ENCODE data around the gene GSTA5. TPM values are rescaled to one million over a fixed set of nuclear protein-coding genes. Genes with fewer than 3 reads are reported as not detected.
A peak's percentile ranks its signal among the peaks of the same experiment; 100 is the strongest.
"Not testable (repeated sequence)": the region's sequence is repeated elsewhere in the genome, so short reads cannot be mapped to it uniquely, and the experiment has no call there.

Gene GSTA5
- total and polyA plus RNA-seq, 5 experiments from 2014 or later, result not detected

DNA sequence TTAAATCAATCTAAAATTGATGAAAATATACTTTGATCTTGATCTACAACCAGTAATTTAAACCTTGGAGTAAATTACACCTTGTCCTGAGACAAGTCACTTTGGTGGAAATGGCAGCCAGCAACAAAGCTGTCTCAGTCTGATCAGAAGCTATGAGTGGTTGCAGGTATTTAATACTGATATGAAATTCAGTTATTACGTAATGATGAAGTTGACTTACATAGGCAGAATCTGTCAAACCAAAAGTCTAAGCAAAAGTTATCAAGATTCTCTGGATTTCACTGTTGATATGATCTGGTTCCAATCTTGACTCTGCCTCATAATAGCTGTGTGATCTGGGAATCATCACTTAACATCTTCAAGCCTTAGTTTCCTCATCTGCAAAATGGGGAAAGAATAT, 27.6 kb upstream of the GSTA5 start:
- DNase-seq, result no peak
- H3K9me3 Mint-ChIP-seq, result peaks cover 0 to 9% (median 0%) of the 10 kb centered on the region in 9 donors
- POLR2A ChIA-PET, result no interaction called here
- H3K36me3 Mint-ChIP-seq, result no peaks in the 10 kb centered on the region
- H3K27ac Mint-ChIP-seq, result no peak overlapping the region
- no peak overlapping the region for H3K4me3 Mint-ChIP-seq
- ATAC-seq, result no peak
- peaks cover 2 to 11% (median 7%) of the 10 kb centered on the region in 5 donors for H3K27me3 Mint-ChIP-seq
- no peaks in the 10 kb centered on the region for H3K4me1 Mint-ChIP-seq

GRCh38 chr6:52861151-52861550, 20.5 kb upstream of the GSTA5 start:
- H3K9me3 Mint-ChIP-seq, ATAC-seq, H3K4me3 Mint-ChIP-seq, H3K36me3 Mint-ChIP-seq, POLR2A ChIA-PET, DNase-seq, H3K27ac Mint-ChIP-seq, H3K4me1 Mint-ChIP-seq: not testable (repeated sequence)
- H3K27me3 Mint-ChIP-seq, result peaks cover 18 to 46% (median 29%) of the 10 kb centered on the region in 5 donors

- no peak for ATAC-seq
- H3K27me3 Mint-ChIP-seq, result peaks cover 27 to 60% (median 37%) of the 10 kb centered on the region in 5 donors
- no peak for DNase-seq
- H3K4me1 Mint-ChIP-seq, result no peaks in the 10 kb centered on the region
- no peak overlapping the region for H3K4me3 Mint-ChIP-seq
- POLR2A ChIA-PET, result no interaction called here
- H3K27ac Mint-ChIP-seq, result no peak overlapping the region
- H3K9me3 Mint-ChIP-seq, result peaks cover 0 to 2% (median 0%) of the 10 kb centered on the region in 9 donors
- H3K36me3 Mint-ChIP-seq, result peaks cover 0 to 7% (median 0%) of the 10 kb centered on the region in 3 donors
These were observed 17.8 kb upstream of the GSTA5 start for GRCh38 chr6:52858416-52858815.

DNA sequence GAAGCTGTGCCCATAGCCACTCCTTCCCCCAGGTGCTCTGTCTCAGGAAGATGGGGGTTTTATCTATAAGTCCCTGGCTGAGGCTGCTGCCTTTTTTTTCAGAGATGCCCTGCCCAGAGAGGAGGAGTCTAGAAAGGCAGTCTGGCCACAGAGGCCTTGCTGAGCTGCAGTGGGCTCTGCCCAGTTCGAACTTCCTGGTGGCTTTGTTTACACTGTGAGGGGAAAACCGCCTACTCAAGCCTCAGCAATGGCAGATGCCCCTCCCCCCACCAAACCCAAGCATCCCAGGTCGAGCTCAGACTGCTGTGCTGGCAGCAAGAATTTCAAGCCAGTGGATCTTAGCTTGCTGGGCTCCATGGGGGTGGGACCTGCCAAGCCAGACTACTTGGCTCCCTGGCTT, 15.5 kb upstream of the GSTA5 start:
- H3K36me3 Mint-ChIP-seq, DNase-seq, H3K4me1 Mint-ChIP-seq, POLR2A ChIA-PET, H3K27ac Mint-ChIP-seq, ATAC-seq, H3K4me3 Mint-ChIP-seq, H3K9me3 Mint-ChIP-seq: not testable (repeated sequence)
- H3K27me3 Mint-ChIP-seq, result peaks cover 26 to 73% (median 48%) of the 10 kb centered on the region in 5 donors

GRCh38 chr6:52849137-52849536, 8.5 kb upstream of the GSTA5 start:
- Mint-ChIP-seq H3K9me3 (peaks cover 0 to 10% (median 0%) of the 10 kb centered on the region in 9 donors), H3K4me3 (no peak overlapping the region), H3K4me1 (no peaks in the 10 kb centered on the region), H3K36me3 (peaks cover 0 to 11% (median 5%) of the 10 kb centered on the region in 3 donors), H3K27me3 (peaks cover 8 to 43% (median 28%) of the 10 kb centered on the region in 5 donors), H3K27ac (no peak overlapping the region)
- ATAC-seq (no peak), DNase-seq (no peak)
- POLR2A ChIA-PET, result no interaction called here

- peaks cover 6 to 22% (median 13%) of the 10 kb centered on the region in 5 donors for H3K27me3 Mint-ChIP-seq
- H3K4me3 Mint-ChIP-seq, result no peak overlapping the region
- peaks cover 0 to 11% (median 5%) of the 10 kb centered on the region in 3 donors for H3K36me3 Mint-ChIP-seq
- peaks cover 0 to 10% (median 0%) of the 10 kb centered on the region in 9 donors for H3K9me3 Mint-ChIP-seq
- DNase-seq, result no peak
- H3K4me1 Mint-ChIP-seq, result peaks cover 0 to 1% (median 0%) of the 10 kb centered on the region in 4 donors
- no peak for ATAC-seq
- no peak overlapping the region for H3K27ac Mint-ChIP-seq
- POLR2A ChIA-PET, result no interaction called here
These were observed 5.4 kb upstream of the GSTA5 start for GRCh38 chr6:52846002-52846401.

DNA sequence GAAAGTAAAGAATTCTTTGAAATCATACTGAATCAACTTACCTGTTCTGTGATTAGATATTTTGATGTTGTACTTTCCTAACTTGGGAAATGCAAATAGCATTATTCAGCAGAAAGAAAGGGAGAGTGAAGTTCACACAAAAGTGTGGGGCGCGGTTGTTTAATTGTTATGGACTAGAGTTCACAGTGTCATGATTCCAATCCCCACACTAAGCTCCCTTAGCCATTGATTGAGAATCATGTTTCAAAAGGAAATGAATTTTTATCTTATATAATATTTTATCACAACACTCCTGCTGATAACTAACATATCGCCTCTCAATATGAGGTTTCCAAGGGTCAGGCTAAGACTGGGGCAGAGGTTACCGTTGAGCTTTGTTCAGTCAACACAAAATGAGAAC, 3.0 kb upstream of the GSTA5 start:
- peaks cover 0 to 1% (median 0%) of the 10 kb centered on the region in 4 donors for H3K4me1 Mint-ChIP-seq
- H3K36me3 Mint-ChIP-seq, result peaks cover 0 to 5% (median 2%) of the 10 kb centered on the region in 3 donors
- POLR2A ChIA-PET, result no interaction called here
- no peak overlapping the region for H3K4me3 Mint-ChIP-seq
- no peak overlapping the region for H3K27ac Mint-ChIP-seq
- DNase-seq, result no peak
- no peak for ATAC-seq
- H3K9me3 Mint-ChIP-seq, result peaks cover 0 to 6% (median 0%) of the 10 kb centered on the region in 9 donors
- H3K27me3 Mint-ChIP-seq, result peaks cover 9 to 24% (median 15%) of the 10 kb centered on the region in 5 donors

- peaks cover 27 to 43% (median 28%) of the 10 kb centered on the region in 5 donors for H3K27me3 Mint-ChIP-seq
- no peaks in the 10 kb centered on the region for H3K9me3 Mint-ChIP-seq
- DNase-seq (peak in 9 of 10 donors; percentile 3 to 52 (median 38)), ATAC-seq (peak; percentile 63 to 65)
- POLR2A ChIA-PET, result no interaction called here
- no peaks in the 10 kb centered on the region for H3K36me3 Mint-ChIP-seq
- peaks cover 0 to 1% (median 0%) of the 10 kb centered on the region in 4 donors for H3K4me1 Mint-ChIP-seq
- H3K4me3 Mint-ChIP-seq, result no peak overlapping the region
- no peak overlapping the region for H3K27ac Mint-ChIP-seq
These were observed 1.2 kb downstream of the GSTA5 start for GRCh38 chr6:52839124-52840055.

- Mint-ChIP-seq H3K9me3 (no peaks in the 10 kb centered on the region), H3K4me1 (no peaks in the 10 kb centered on the region), H3K4me3 (no peak overlapping the region), H3K27me3 (peaks cover 24 to 49% (median 34%) of the 10 kb centered on the region in 5 donors), H3K36me3 (no peaks in the 10 kb centered on the region), H3K27ac (no peak overlapping the region)
- POLR2A ChIA-PET, result no interaction called here
- no peak for ATAC-seq
- no peak for DNase-seq
These were observed 6.1 kb downstream of the GSTA5 start for GRCh38 chr6:52834481-52834880.

- ATAC-seq, H3K27ac Mint-ChIP-seq, H3K36me3 Mint-ChIP-seq, H3K4me3 Mint-ChIP-seq, H3K4me1 Mint-ChIP-seq, POLR2A ChIA-PET, H3K9me3 Mint-ChIP-seq, DNase-seq: not testable (repeated sequence)
- H3K27me3 Mint-ChIP-seq, result peaks cover 8 to 32% (median 16%) of the 10 kb centered on the region in 5 donors
These were observed 9.7 kb downstream of the GSTA5 start for GRCh38 chr6:52830869-52831268.

- Mint-ChIP-seq H3K27ac (no peak overlapping the region), H3K27me3 (peaks cover 4 to 18% (median 7%) of the 10 kb centered on the region in 5 donors), H3K9me3 (peaks cover 0 to 2% (median 0%) of the 10 kb centered on the region in 9 donors), H3K4me3 (no peak overlapping the region), H3K4me1 (no peaks in the 10 kb centered on the region), H3K36me3 (peaks cover 0 to 4% (median 0%) of the 10 kb centered on the region in 3 donors)
- POLR2A ChIA-PET, result no interaction called here
- DNase-seq (no peak), ATAC-seq (no peak)
These were observed 11.4 kb downstream of the GSTA5 start for GRCh38 chr6:52829046-52829817.

DNA sequence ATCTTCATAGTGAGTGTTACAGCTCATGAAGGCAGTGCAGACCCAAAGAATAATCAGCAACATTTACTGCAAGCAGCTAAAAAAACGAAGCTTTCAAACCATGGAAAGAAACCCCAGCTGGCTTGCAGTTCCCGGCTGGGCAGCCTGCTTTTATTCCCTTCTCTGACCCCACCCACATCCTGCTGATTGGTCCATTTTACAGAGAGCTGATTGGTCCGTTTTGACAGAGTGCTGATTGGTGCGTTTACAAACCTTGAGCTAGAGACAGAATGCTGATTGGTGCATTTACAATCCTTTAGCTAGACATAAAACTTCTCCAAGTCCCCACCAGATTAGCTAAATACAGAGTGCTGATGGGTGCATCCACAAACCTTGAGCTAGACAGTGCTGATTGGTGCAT, 12.0 kb downstream of the GSTA5 start:
- POLR2A ChIA-PET, H3K9me3 Mint-ChIP-seq, H3K36me3 Mint-ChIP-seq, ATAC-seq, H3K4me3 Mint-ChIP-seq, DNase-seq, H3K4me1 Mint-ChIP-seq: not testable (repeated sequence)
- H3K27me3 Mint-ChIP-seq, result peaks cover 2 to 18% (median 7%) of the 10 kb centered on the region in 5 donors
- peak overlapping the region in 1 of 10 donors; percentile 44 for H3K27ac Mint-ChIP-seq
